GM19193 (cell line): ENCODE results near the gene LXN.

Source experiments
- POLR2A ChIP-seq: IDR thresholded peaks from 4 replicates; pipeline ENCODE4 v1.6.1; 2011; ENCODE audit not compliant: insufficient read depth, insufficient read length; ENCODE audit errors: extremely low read depth

LXN gene

DNA sequence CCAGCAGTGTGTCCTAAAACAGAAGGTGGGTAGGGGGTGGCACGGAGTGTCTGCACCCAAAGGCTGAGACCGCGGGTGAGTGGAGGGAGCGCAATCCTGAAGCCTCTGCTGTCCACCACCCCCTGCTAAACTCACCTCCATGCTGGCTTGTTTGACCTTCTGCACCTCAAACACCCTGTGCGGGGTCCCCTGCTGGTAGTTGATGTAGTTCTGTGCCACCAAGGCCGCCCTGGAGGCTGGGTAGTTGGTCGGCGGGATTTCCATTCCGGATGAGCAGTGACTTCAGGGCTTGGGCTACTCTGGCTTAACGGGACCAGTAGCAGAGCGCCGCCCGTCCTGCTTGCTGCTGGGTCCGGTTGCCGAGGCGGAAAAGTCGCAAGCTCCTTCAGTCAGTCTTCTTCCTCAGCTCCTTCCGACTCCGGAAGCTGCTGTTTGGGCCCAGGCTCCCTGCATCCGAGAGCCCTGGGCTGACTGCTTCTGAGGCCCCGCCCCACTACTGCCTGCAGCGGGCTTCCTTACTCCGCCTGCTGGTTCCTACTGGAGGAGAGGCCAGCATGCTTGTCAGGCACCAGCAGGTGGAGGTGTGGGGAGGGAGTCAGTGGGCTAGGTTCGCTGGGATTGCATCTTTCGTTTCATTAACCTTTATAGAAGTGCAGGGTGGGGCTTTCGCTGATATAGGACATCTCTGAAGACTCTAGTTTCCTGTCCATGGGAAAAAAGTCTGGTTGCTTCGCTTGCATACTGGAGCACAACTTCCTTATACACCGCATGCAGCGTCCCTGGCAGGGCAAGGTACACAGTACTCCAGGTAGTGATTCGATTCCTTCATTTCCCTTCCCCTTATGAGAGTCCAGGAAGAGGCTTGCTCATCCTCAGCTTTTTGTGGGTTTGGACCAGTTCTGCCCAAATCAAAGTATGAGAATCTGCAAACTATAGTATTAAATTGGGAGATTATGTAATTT lies at the start of gene LXN:
Gene LXN, minus strand, starts transcription at position 434 of the 962 bp plus-strand sequence. Its CDS starts 170 bp downstream, at position 264.
- peak; percentile 78 for TF ChIP-seq POLR2A

DNA sequence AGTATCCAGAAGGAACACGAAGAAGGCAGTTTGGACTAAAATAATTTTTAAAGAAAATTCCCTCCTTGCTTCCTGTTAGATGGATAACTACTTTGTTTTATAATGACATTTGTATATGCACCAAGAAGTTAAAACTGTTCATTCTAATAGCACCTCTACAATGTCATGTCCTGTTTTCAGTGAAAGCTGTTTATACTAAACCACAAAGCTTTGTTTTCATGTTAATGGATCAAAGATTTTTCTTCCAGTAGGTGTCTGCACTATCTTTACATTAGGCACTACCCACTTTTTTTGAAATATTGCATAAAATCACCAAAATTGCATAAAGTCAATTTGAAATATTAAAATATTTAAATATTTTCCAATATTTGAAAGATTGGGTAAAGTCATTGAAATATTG lies 49.7 kb upstream of the LXN start:
- TF ChIP-seq POLR2A = no peak

DNA sequence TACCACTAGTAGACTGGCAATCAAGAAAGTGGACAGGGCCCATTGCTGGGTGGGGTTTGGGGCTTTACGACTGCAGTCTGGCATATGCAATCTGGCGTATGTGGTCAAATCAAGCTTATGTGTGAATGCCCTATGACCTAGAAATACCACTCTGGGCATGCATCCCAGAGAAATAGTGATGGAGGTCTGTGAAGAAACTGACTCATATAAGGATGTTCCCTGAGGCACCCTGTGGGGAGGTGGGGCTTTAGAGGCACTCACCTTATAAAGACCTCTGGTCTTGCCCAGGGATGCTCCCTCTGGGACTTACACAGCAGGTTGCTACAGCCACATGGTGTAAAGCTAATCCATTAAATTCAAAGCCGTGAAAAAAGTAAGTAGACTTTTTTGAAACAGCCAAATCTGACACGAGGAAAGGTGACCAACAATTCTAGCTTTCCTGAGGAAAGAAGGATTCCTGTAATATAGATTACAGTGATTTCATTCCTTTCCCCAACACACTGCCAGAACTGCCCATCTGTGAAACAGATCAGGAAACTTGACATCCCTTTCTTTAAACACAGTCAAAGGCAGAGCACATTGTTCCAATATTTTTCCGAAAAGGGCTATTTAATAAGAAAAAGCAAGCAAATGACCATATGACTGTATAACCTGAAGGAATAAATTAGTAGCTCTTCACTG lies 46.2 kb upstream of the LXN start:
- TF ChIP-seq POLR2A = no peak

- no peak for TF ChIP-seq POLR2A
Measured at GRCh38 chr3:158717576-158717975, 45.1 kb upstream of the LXN start.

GRCh38 chr3:158713094-158713499 lies 40.6 kb upstream of the LXN start:
- no peak for TF ChIP-seq POLR2A

- TF ChIP-seq POLR2A = no peak
Measured at GRCh38 chr3:158712443-158712842, 40.0 kb upstream of the LXN start.

- TF ChIP-seq POLR2A = no peak
Measured at GRCh38 chr3:158711886-158712285, 39.4 kb upstream of the LXN start.

- TF ChIP-seq POLR2A = no peak
Measured at GRCh38 chr3:158710601-158711000, 38.2 kb upstream of the LXN start.

- TF ChIP-seq POLR2A = no peak
Measured at GRCh38 chr3:158709666-158710083, 37.2 kb upstream of the LXN start.

- TF ChIP-seq POLR2A = no peak
Measured at GRCh38 chr3:158703566-158703965, 31.1 kb upstream of the LXN start.

DNA sequence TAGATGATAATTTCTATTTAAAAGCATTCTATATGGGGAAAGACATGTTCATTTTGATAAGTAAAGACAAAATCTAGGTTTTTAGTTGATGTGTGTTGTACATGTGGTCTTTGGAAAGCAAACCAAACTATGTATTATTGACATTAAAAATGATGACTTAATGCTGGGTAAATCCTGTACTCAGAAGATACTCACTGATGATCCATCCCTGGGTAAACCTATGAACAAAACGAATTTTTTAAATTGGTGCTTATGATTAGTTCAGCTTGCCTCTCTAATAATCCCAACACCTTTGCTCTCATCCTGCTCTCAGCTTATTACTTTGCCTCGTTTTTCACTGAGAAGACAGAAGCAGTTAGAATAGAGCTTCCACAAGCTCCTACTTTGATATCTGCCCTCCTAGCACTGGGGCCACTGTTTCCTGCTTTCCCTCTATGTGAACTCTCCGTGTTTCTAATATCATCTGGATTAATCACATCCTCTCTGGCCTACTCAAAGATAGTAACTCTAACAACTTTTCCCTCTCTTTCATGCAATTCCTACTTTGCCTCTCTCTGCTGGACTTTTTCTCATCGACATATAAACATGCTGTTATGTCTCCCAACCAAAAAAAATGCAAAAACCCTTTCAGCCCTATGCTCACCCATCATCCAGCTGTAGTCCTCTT lies 30.5 kb upstream of the LXN start:
- TF ChIP-seq POLR2A = no peak

GRCh38 chr3:158701420-158702065 lies 29.1 kb upstream of the LXN start:
- TF ChIP-seq POLR2A = no peak

GRCh38 chr3:158700559-158700958 lies 28.1 kb upstream of the LXN start:
- TF ChIP-seq POLR2A = no peak

- TF ChIP-seq POLR2A = no peak
Measured at GRCh38 chr3:158696618-158697017, 24.2 kb upstream of the LXN start.

- no peak for TF ChIP-seq POLR2A
Measured at GRCh38 chr3:158685159-158685558, 12.7 kb upstream of the LXN start.
